ENCODE results near the gene CYP26C1.

- TF ChIP-seq TAF1 (IDR thresholded peaks at IDR 0.05; ENCODE audit: borderline replicate concordance, low read depth, low read length) = no peak
- TF ChIP-seq POLR2A (IDR thresholded peaks at IDR 0.05; ENCODE audit: low read depth, low read length) = no peak
- TF ChIP-seq POLR2AphosphoS5 (IDR thresholded peaks at IDR 0.05; ENCODE audit: low read depth, low read length) = no peak
Measured at GRCh38 chr10:93072225-93072712, 11.7 kb downstream of the CYP26C1 start.
